ENCODE measurements around the gene SMCO2. TPM values are rescaled to one million over a fixed set of nuclear protein-coding genes. Genes with fewer than 3 reads are reported as not detected.

SMCO2 gene
- total RNA-seq, 1 donor from 2014 or later, result not detected

GRCh38 chr12:27428466-27428865 lies 18.1 kb upstream of the SMCO2 start:
- no peak overlapping the region for H3K27ac ChIP-seq
- intact Hi-C loops (cut with DNase I), result no loop called here

GRCh38 chr12:27429606-27430005 lies 16.9 kb upstream of the SMCO2 start:
- TF ChIP-seq POLR2A (IDR thresholded peaks at IDR 0.05) (no peak), CTCF (IDR thresholded peaks at IDR 0.05) (no peak), POLR2AphosphoS5 (IDR thresholded peaks at IDR 0.05; ENCODE audit: insufficient read depth in 1 of 2, low read depth in 1 of 2) (no peak)
- intact Hi-C loops (cut with DNase I), result no loop called here
- DNase-seq (ENCODE audit: extremely low spot score in 2 of 2), result no peak
- no peak overlapping the region for H3K27ac ChIP-seq
- no peaks in the 10 kb centered on the region for H3K36me3 ChIP-seq
- no peaks in the 10 kb centered on the region for H3K27me3 ChIP-seq
- no peaks in the 10 kb centered on the region for H3K9me3 ChIP-seq
- H3K4me1 ChIP-seq, result no peaks in the 10 kb centered on the region
- H3K4me3 ChIP-seq, result no peak overlapping the region

More at GRCh38 chr12:27428466-27428865, 18.1 kb upstream of the SMCO2 start:
- no peaks in the 10 kb centered on the region for H3K27me3 ChIP-seq
- no peaks in the 10 kb centered on the region for H3K9me3 ChIP-seq
- H3K4me1 ChIP-seq, result no peaks in the 10 kb centered on the region
- H3K4me3 ChIP-seq, result no peak overlapping the region
- DNase-seq (ENCODE audit: extremely low spot score in 2 of 2), result no peak
- TF ChIP-seq CTCF (IDR thresholded peaks at IDR 0.05), result no peak
- TF ChIP-seq POLR2A (IDR thresholded peaks at IDR 0.05), result no peak
- TF ChIP-seq POLR2AphosphoS5 (IDR thresholded peaks at IDR 0.05; ENCODE audit: insufficient read depth in 1 of 2, low read depth in 1 of 2), result no peak
- no peaks in the 10 kb centered on the region for H3K36me3 ChIP-seq

- Histone ChIP-seq H3K36me3 (no peaks in the 10 kb centered on the region), H3K9me3 (no peaks in the 10 kb centered on the region), H3K4me3 (no peak overlapping the region), H3K27ac (no peak overlapping the region), H3K27me3 (no peaks in the 10 kb centered on the region), H3K4me1 (no peaks in the 10 kb centered on the region)
- intact Hi-C loops (cut with DNase I), result no loop called here
- no peak for TF ChIP-seq POLR2A (IDR thresholded peaks at IDR 0.05)
- TF ChIP-seq CTCF (IDR thresholded peaks at IDR 0.05), result no peak
- no peak for TF ChIP-seq POLR2AphosphoS5 (IDR thresholded peaks at IDR 0.05; ENCODE audit: insufficient read depth in 1 of 2, low read depth in 1 of 2)
- DNase-seq (ENCODE audit: extremely low spot score in 2 of 2), result no peak
Observed at GRCh38 chr12:27431185-27431584, 15.4 kb upstream of the SMCO2 start.

GRCh38 chr12:27434673-27435565 lies 11.6 kb upstream of the SMCO2 start:
- H3K27me3 ChIP-seq, result no peaks in the 10 kb centered on the region
- intact Hi-C loops (cut with DNase I), result loop anchor here (5.0 kb wide), 1 partner anchor 202 kb away; no protein-coding TSS in a partner anchor
- no peaks in the 10 kb centered on the region for H3K36me3 ChIP-seq
- H3K9me3 ChIP-seq, result no peaks in the 10 kb centered on the region
- no peak overlapping the region for H3K27ac ChIP-seq
- H3K4me3 ChIP-seq, result no peak overlapping the region
- DNase-seq (ENCODE audit: extremely low spot score in 2 of 2), result no peak
- TF ChIP-seq POLR2A (IDR thresholded peaks at IDR 0.05) (no peak), CTCF (IDR thresholded peaks at IDR 0.05) (peak; percentile 18 to 77 (median 32))
- H3K4me1 ChIP-seq, result no peaks in the 10 kb centered on the region

- intact Hi-C loops (cut with DNase I), result loop anchor here (5.0 kb wide), 1 partner anchor 201 kb away; no protein-coding TSS in a partner anchor
- no peak for DNase-seq (ENCODE audit: extremely low spot score in 2 of 2)
- Histone ChIP-seq H3K27me3 (no peaks in the 10 kb centered on the region), H3K9me3 (no peaks in the 10 kb centered on the region), H3K4me1 (no peaks in the 10 kb centered on the region), H3K27ac (no peak overlapping the region), H3K36me3 (no peaks in the 10 kb centered on the region), H3K4me3 (no peak overlapping the region)
- TF ChIP-seq POLR2AphosphoS5 (IDR thresholded peaks at IDR 0.05; ENCODE audit: insufficient read depth in 1 of 2, low read depth in 1 of 2) (no peak), CTCF (IDR thresholded peaks at IDR 0.05) (no peak), POLR2A (IDR thresholded peaks at IDR 0.05) (no peak)
Observed at GRCh38 chr12:27436029-27436428, 10.5 kb upstream of the SMCO2 start.
